Adipocyte (in vitro differentiated cells): ENCODE results near the gene FOXN1.

ENCODE experiments used
- DNase-seq: peaks from one replicate; pipeline ENCODE4 v3.0.0-alpha.2; 2015; ENCODE audit warnings: low read depth
- H3K27me3 ChIP-seq: replicated peaks from 2 replicates; pipeline ENCODE4 v1.7.0; 2013; ENCODE audit warnings: mild to moderate bottlenecking, low read length, moderate library complexity; ENCODE audit not compliant: control insufficient read depth, insufficient read depth
- H3K36me3 ChIP-seq: 2 replicates; pipeline ENCODE4 v1.7.0; 2013; ENCODE audit warnings: low read length, mild to moderate bottlenecking, moderate library complexity; ENCODE audit not compliant: control insufficient read depth, insufficient read depth, severe bottlenecking
- H3K4me1 ChIP-seq: 2 replicates; pipeline ENCODE4 v1.7.0; 2013; ENCODE audit warnings: mild to moderate bottlenecking, low read length, moderate library complexity; ENCODE audit not compliant: control insufficient read depth, insufficient read depth
- H3K4me3 ChIP-seq: 2 replicates; pipeline ENCODE4 v1.7.0; 2013; ENCODE audit warnings: mild to moderate bottlenecking, low read length, moderate library complexity
- H3K9ac ChIP-seq: 2 replicates; pipeline ENCODE4 v1.7.0; 2013; ENCODE audit warnings: mild to moderate bottlenecking, low read length, moderate library complexity
- H3K9me3 ChIP-seq: 2 replicates; pipeline ENCODE4 v1.7.0; 2013; ENCODE audit warnings: mild to moderate bottlenecking, low read length, moderate library complexity; ENCODE audit not compliant: control insufficient read depth

FOXN1 gene

DNA sequence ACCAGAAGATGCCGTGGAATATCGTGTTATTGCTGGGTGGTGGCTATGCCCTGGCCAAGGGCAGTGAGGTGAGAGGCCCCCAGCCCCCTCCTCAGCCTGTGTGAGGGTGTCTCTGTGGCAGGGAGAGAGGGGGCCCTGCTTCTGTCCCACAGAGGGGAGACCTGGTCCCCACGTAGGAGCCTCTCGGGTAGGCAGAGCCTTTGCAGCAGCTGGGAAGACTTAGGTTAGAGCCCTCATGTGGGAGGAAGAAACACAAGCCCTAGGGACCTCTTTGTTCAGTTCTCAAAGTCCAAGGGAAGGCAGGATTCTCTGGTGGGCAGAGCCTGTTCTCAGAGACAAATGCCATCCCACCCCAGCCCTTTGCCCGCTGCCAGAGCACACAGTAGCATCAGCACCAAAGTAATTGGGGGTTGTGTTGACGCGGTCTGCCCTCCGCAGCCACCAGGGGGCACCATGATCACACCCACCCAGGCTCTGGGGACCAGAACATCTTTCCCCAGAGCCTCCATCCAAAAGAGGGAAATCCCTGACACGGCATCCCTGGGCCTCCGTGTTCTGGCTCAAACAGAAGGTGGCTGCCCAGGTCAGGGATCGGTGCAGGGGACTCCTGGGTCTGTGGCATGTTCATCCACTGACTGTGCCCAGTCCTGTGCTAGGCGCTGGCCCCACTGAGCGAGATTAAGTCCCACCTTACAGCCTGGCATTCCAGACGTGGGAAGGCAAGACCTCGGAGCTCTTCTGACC is 11.5 kb upstream of the FOXN1 start:
- H3K27me3 ChIP-seq, result peaks cover 36% of the 10 kb centered on the region
- H3K4me3 ChIP-seq, result no peak overlapping the region
- H3K36me3 ChIP-seq, result no peaks in the 10 kb centered on the region
- H3K9ac ChIP-seq, result no peak overlapping the region
- H3K4me1 ChIP-seq, result no peaks in the 10 kb centered on the region
- DNase-seq, result peak; percentile 87
- no peaks in the 10 kb centered on the region for H3K9me3 ChIP-seq

- no peak overlapping the region for H3K4me3 ChIP-seq
- H3K4me1 ChIP-seq, result no peaks in the 10 kb centered on the region
- no peak for DNase-seq
- H3K27me3 ChIP-seq, result peaks cover 37% of the 10 kb centered on the region
- no peaks in the 10 kb centered on the region for H3K36me3 ChIP-seq
- H3K9ac ChIP-seq, result no peak overlapping the region
- H3K9me3 ChIP-seq, result no peaks in the 10 kb centered on the region
These were observed 10.5 kb upstream of the FOXN1 start for GRCh38 chr17:28495635-28496034.

- no peak overlapping the region for H3K4me3 ChIP-seq
- DNase-seq, result no peak
- no peaks in the 10 kb centered on the region for H3K9me3 ChIP-seq
- no peak overlapping the region for H3K9ac ChIP-seq
- H3K4me1 ChIP-seq, result no peaks in the 10 kb centered on the region
- H3K27me3 ChIP-seq, result peaks cover 33% of the 10 kb centered on the region
- H3K36me3 ChIP-seq, result no peaks in the 10 kb centered on the region
These were observed 8.2 kb upstream of the FOXN1 start for GRCh38 chr17:28497931-28498330.

DNA sequence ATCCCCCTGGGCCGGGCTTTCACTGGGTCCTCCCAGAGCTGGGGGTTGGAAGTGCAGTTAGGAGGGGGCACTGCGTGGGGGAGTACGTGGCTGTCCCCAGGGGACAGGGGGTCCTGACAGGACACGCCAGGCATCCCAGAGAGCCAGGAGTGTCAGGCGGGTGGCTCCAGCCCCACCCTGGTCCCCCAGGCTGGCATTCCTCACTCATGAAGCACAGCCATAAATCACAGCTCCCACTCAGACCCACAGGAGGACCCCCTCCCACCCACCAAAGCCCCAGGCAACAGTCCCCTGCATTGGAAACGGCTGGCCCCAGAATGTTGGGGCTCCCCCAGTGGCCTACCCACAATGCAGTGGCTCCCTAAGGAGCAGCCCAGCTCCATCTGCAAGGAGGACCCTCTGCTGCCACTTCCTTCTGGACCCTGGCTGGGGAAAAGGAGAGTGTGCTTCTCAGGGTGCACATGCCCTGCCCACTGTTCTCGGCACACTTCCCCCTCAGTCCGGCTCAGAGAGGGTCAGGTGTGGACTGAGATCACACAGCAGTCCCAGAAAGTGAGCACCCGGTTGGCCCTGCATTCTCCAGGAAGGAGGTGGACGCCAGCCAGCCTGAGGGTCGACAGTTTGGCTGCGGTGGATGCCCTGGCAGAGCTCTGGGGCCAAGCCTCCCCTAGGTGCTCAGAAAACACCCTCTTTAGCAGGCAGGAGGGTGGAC is 7.3 kb upstream of the FOXN1 start:
- peaks cover 34% of the 10 kb centered on the region for H3K27me3 ChIP-seq
- no peaks in the 10 kb centered on the region for H3K4me1 ChIP-seq
- no peak for DNase-seq
- no peaks in the 10 kb centered on the region for H3K36me3 ChIP-seq
- no peaks in the 10 kb centered on the region for H3K9me3 ChIP-seq
- no peak overlapping the region for H3K9ac ChIP-seq
- no peak overlapping the region for H3K4me3 ChIP-seq

DNA sequence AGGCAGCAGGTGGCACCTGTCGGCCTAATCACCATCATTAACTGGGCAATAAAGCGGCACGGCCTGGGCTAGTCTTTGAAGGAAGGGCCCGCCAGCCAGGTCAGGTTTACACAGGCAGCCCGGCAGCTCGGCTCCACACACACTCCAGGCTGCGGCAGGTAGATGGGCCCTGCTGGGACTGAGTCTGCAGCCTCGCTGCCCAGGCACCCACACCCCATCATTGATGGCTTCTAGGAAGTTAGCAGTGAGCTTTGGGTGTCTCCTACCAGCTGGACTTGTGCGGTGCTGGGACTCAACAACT is 6.8 kb upstream of the FOXN1 start:
- H3K9ac ChIP-seq, result no peak overlapping the region

GRCh38 chr17:28499684-28500357 is 6.3 kb upstream of the FOXN1 start:
- H3K27me3 ChIP-seq, result peaks cover 44% of the 10 kb centered on the region
- H3K9me3 ChIP-seq, result no peaks in the 10 kb centered on the region
- H3K36me3 ChIP-seq, result no peaks in the 10 kb centered on the region
- no peak for DNase-seq
- no peak overlapping the region for H3K9ac ChIP-seq
- no peaks in the 10 kb centered on the region for H3K4me1 ChIP-seq
- no peak overlapping the region for H3K4me3 ChIP-seq

More for the DNA sequence above, 6.8 kb upstream of the FOXN1 start:
- H3K36me3 ChIP-seq, result no peaks in the 10 kb centered on the region
- peaks cover 39% of the 10 kb centered on the region for H3K27me3 ChIP-seq
- DNase-seq, result no peak
- no peaks in the 10 kb centered on the region for H3K4me1 ChIP-seq
- H3K4me3 ChIP-seq, result no peak overlapping the region
- no peaks in the 10 kb centered on the region for H3K9me3 ChIP-seq

DNA sequence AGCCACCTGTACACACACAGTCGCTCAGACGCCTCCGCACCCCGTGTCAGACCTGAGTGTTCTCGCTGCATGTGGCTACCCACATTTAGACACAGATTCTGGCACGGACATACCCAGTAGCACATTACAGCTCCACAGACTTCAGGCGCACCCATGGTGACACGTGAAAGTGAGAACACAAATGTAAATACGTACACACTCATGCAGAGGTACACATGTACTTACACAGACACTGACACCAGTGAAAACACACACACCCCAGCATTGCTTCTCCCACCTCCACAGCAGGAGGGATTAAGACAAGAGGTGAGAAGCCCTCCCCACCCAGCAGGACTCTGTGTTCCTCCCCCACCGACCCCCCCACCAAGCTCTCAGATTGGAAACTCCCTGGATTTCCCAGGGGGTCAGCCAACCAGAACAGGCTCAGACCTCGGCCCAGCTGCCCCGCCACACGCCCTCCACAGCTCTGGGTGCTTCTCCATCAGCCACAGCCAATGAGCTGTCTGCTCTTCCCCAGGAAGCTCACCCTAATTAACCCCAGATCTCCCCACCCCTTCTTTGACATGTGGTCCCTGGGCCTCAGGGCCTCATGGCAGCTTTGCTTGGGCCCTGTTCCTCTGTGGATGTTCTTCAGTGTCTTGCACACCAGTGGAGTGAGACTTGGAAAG is 5.3 kb upstream of the FOXN1 start:
- no peak for DNase-seq
- Histone ChIP-seq H3K4me1 (no peaks in the 10 kb centered on the region), H3K9me3 (no peaks in the 10 kb centered on the region), H3K27me3 (peaks cover 44% of the 10 kb centered on the region), H3K9ac (no peak overlapping the region), H3K4me3 (no peak overlapping the region), H3K36me3 (no peaks in the 10 kb centered on the region)

DNA sequence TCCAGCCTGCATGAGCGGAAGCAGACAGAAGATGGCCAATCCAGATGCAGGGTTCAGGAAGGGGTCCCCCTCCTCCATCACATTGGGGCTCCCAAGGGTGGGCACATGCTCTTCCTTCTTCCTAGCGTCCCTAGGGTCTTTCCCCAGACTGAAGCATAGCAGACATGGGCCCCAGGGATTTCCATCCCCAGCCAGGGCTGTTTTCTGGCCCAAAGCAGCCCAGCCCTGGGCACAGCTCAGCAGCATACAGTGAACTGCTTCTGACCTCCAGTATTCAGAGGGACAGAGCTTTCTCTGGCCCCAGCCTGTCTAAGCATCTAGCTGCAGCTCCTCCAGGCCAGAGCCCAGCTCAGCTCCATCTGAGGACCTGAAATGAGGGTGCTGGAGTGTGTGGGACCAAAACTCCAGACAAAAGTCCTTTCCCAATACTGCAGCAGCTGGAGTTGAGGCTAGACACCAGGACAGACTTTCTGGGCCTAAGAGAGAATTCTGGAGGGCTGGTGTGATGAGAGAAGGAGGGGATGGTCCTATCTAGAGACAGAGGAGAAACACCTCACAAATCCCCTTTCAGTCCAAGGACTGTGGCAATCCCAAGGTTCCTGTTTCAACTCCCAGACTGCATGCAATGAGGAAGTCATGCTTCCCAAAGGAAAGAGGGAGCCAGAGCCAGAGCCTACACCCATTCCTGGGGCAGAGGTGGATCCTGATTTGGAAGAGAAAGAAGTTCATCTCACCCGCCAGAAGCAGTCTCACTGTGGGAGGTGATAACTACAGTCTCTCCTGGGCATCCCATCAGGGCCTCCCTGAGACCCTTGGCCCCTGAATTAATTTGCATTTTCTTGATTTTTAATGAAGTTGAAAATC is 4.5 kb upstream of the FOXN1 start:
- Histone ChIP-seq H3K27me3 (peaks cover 46% of the 10 kb centered on the region), H3K36me3 (no peaks in the 10 kb centered on the region), H3K9ac (no peak overlapping the region), H3K9me3 (no peaks in the 10 kb centered on the region), H3K4me3 (no peak overlapping the region), H3K4me1 (no peaks in the 10 kb centered on the region)
- no peak for DNase-seq

- Histone ChIP-seq H3K9ac (no peak overlapping the region), H3K36me3 (no peaks in the 10 kb centered on the region), H3K4me1 (peaks cover 3% of the 10 kb centered on the region), H3K27me3 (peaks cover 55% of the 10 kb centered on the region), H3K9me3 (no peaks in the 10 kb centered on the region), H3K4me3 (no peak overlapping the region)
- DNase-seq, result no peak
These were observed 2.7 kb upstream of the FOXN1 start for GRCh38 chr17:28503420-28503819.

- Histone ChIP-seq H3K4me1 (peaks cover 3% of the 10 kb centered on the region), H3K9ac (no peak overlapping the region), H3K36me3 (no peaks in the 10 kb centered on the region), H3K4me3 (no peak overlapping the region), H3K27me3 (peaks cover 63% of the 10 kb centered on the region), H3K9me3 (no peaks in the 10 kb centered on the region)
- no peak for DNase-seq
These were observed 777 bp downstream of the FOXN1 start for GRCh38 chr17:28506763-28507487.
